Putamen (tissue), 1 donor: Measurements from ENCODE around the gene PCSK6.
"Not testable (repeated sequence)": the region's sequence is repeated elsewhere in the genome, so short reads cannot be mapped to it uniquely, and the experiment has no call there.

Experiments used
- DNase-seq: peaks from one replicate; pipeline ENCODE4 v3.0.0-alpha.2; 2016; ENCODE audit warnings: low spot score

The PCSK6 gene

DNA sequence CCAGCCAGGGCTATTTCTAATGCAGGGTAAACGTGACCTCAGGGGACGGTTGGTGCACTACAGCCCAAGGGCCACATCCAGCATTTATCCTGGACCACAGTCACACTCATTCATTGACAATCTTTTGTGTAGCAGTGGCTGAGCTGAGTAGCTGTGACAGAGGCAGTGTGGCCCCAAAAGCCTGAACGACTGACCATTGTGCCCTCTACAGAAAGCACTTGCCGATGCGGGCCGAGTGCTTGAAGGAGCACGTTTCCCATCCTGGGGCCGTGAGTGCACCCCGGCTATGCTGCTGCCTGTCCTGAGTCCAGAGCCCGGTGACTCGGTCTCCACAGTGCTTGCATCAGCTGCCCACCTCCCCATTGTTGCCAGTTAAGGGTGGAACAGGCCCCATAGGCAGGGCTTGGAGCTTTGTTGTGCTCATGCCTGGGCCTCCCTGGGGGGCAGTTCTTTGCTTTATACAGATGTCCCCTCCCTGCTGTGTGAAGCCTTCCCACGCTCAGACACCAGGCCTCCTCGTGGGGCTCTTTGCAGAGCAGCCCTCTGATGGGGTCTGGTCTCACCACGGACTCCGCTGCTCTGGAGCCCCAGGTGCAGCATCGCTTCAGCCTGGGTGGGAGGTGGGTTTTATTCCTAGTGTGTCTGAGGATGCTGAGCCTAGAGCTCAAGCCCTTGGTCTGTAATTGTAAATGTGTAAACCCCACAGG, 181.5 kb downstream of the PCSK6 start:
- no peak for DNase-seq

DNA sequence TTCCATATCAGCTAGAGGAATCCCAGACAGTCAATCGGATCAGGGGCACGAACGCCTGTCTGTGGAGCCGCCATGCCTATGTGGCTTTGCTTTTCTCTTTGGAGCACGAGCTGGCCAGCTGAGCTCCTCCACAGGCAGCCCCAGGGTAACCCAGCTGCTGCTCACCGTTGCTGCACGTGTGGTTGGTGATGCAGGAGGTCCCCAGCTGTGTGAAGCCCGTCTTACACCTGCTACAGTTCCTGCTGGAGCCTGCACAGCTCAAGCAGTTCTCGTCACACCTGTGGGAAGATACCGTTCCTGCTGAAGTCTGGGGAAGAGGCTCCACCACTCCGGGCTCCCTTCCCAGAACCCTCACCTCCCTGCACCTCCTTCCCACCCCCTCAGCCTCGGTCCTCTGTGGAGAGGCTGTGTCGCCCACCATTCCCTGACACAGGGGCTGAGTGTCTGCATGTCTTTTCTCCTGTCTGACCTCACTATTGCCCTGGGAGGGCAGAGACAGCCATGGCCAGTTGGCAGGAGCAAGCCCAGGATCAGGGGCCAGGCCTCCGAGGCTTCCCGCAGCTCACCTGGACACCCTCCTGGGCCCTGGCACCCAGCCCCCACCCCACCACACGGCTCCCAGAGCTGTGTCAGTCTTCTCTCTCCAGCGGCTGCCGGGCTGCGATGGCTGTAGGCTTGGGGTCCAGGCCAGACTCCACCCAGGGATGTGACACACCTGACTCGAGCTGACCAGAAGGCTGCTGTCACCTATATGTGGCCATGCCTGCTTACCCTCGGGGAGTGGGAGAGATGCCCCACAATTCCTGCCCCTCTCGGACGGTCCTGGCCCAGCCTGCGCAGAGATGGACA, 182.2 kb downstream of the PCSK6 start:
- no peak for DNase-seq

DNA sequence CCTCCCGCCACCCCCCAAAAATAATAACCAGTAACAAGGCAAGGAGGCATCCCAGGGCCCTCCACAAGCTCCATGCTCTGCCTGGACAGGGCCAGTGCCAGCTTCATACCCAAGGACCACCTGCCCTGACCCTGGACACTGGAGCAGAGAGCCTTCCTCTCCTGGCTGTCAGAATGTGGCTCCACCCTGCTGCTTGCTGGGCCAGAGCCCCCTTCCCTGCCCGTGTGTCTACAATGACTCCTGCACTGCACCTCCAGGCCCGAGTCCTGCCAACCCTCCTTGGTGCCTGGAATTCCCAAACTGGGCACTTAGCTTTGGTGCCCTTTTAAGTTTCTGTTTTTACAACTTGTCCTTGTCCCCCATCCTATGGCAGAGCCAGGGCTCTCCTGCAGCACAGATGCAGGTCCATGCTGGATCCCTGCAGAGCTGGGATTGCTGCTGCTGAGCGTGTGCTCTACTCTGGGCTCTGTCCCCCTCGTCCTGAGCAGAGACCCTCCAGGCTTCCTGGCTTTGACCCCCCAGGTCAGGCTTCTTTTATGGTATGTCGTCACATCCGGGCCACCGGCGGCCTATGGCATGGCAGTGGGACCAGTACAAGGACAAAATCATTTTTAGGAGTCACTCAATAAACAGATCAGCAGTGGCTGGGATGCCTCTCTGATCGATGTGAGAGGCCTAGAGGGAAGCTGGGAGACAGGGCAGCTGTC, 183.0 kb downstream of the PCSK6 start:
- no peak for DNase-seq

DNA sequence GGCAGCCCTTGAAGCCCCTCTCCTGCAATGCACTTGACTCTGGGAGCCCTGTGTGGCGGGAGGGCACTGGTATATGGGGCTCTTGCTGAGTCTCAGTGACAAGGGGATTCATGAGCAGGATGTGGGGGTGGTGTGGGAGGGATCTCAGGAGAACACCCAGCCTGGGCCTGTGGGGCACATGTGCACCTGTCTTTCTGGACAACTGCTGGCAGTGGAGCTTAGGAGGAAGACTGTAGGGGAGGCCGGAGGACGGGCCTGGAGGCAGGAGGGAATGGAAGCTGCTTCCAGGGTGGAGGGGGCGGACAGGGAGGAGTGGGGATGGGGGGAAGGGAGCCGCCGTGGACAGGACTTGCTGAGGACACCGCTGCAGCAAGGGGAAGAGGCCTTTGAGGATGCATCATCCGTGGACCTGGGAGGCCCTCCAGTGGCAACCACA, 183.7 kb downstream of the PCSK6 start:
- DNase-seq: no peak

DNA sequence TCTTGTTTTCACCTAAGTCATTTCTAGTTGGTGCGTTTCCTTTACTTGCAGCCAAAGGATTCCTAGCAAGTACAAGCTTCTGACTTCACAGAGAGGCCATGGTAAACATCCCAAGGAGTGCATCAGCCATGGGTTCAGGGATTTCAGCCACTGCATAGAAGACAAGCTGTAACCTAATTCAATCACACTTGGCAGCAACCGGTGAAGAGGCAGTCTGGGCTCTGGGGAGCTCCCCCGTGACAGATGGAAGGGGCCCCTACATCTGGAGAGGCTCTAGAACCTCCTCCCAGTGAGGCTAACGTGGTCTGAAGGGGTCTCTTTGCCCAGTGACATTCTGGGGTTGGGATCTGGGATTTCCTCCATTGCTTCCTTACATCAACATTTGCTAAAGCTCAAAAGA, 186.1 kb downstream of the PCSK6 start:
- no peak for DNase-seq

DNA sequence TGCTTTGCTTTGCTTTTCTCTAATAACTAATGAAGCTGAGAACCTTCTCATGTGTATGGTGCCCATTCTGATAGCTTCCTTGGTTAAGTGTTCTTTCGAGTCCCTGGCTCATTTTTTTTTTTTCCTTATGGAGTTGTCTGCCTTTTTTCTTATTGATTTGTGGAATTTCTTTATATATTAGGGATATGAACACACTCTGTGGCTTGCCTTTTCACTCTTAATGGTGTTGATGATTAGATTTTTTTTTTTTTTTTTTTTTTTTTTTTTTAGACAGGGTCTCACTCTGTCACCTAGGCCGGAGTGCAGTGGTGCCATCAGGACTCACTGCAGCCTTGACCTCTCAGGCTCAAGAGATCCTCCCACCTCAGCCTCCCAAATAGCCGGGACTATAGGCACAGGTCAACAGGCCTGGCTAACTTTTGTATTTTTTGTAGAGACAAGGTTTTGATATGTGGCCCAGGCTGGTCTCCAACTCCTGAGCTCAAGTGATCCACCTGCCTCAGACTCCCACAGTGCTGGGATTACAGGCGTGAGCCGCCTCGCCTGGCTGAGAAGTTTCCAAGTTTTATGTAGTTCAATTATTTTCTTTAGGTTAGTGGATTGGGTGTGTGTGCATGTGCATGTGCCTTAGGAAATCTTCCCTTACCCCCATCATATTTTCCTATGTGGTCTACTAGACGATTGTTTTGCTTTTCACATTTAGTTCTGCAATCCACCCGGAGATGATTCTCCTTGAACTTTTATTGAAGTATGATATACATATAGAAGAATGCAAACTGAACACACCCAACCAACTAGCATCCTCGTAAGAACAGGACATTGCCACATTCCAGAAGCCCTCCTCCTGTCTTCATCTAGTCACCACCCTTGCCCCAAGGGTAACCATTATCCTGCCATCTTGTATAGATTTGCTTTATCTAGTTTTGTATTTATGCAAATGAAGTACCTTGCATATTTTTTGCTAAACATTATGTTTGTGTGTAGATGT, 192.8 kb downstream of the PCSK6 start:
- DNase-seq: no peak

DNA sequence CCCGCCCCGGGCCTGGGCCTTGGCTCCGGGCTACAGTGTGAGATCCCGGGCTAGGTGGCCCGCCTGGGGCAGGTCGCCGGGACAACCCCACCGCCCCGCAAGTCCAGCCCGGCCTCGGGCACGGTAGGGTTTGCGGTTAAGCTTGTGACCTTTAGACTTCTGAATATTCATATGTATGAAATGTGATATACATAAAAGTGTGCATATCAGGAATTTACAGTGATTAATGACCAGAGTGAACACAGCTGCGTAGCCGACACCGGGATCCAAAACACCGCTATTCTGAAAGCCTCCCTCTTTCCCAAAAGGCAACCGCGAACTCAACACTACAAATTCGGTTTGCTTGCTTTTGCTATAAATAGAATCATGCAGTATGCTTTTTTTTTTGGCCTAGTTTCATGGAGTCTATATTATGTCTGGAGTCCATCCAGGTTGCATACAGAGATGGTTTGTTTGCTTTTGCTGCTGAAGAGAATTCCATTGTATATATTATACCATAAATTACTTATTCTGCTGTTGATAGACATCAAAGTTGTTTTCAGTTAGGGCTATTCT, 193.8 kb downstream of the PCSK6 start:
- no peak for DNase-seq

DNA sequence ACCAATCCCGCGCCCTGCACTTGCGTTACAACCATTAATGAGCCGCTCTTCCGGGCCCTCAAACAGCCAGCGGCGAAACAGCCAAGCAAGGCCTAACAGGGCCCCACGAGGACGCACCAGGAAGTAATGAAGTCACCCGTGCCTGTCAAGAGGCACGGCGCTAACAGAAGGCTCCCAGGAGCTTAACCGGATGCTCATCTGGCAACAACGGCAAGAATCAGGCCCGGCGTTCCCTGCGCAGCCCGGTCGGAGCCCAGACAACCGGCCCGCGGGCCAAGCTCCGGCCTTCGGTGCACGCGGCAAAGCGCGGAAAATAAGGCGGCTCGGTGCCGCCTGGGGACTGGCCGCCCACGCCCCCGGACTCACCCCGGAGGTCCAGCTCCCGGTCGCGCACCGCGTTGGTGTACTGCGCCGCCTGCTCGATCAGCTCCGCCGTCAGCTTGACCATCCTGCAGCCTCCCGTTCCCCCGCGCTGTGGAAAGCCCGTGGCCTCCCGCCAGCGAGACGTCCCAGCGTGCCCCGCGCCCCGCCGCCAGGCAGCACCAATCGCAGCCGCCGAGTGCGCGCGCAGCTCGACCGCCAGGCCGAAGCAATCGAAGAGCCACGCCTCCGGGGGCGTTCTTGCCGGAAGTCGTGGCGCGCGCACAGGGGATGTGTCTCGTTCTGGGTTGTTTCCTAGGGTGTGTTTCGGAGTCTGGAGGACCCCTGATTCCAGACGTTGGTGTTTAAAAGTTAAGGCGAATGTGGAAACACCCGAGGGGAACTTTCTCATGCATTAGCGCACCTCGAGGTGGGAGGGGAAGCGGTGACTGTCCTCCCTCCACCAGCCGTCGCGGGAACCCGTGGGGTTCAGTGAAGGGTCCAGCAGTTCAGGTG, 194.5 kb downstream of the PCSK6 start, which contains the start of gene SNRPA1:
TSS of gene SNRPA1 (minus strand) at position 518 of the 876 bp plus-strand sequence. CDS start at position 448, 70 bp downstream.
- peak; percentile 91 for DNase-seq

DNA sequence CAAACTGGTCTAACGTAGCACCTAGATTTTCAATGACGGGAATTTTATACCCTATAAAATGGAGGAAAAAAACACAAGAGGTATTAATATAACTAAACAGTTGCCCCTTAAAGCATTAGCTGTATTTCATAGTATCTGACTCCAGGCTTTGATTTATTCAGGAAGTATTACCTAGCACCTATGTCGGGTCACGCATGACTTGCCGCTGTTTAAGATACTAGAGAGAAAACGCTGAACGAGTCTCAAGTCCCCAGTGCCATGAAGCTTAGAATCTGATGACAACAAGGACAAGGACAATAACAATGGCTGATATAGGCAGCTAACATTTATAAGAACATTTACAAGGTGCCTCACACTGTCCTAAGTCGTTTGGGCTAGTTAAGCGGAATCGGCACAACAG, 196.4 kb downstream of the PCSK6 start:
- DNase-seq: no peak

DNA sequence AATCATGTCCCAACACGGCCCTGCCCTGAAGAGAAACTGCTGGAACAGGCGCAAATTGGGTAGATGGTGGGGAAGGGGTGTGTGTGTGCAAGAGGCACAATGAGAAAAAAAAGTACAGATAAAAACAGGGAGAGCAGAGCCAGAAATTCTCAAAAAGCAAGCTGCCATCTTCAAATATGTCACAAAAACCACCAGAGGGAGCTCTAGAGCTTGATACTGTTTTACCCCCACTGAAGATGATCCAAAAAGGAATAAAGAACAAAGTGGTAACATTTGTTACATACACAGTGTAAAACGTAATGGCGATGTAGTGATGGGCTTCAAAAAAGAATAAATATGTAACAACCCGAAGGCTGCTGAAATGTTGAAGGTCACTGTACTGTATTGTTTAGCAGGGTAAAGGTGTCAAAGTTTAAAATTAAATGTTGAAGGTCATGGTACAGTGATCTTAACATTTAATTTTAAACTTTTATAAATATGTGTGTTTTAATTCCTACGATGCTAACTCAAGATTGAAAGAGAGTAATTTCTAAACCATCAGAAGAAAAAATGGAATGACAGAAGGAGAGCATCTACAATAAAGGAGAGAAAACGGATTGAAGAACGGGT, 200.5 kb downstream of the PCSK6 start:
- DNase-seq: no peak

DNA sequence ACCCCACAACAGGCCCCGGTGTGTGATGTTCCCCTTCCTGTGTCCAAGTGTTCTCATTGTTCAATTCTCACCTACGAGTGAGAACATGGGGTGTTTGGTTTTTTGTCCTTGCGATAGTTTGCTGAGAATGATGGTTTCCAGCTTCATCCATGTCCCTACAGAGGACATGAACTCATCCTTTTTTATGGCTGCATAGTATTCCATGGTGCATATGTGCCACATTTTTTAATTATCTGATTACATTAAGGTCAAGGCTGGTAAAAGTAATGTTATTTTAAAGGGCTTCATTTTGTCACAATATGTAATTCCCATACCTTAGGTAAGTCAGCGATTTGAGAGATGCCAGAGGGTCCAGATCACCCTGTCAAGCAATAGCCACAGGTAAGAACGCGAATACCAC, 202.2 kb downstream of the PCSK6 start:
- not testable (repeated sequence) for DNase-seq

DNA sequence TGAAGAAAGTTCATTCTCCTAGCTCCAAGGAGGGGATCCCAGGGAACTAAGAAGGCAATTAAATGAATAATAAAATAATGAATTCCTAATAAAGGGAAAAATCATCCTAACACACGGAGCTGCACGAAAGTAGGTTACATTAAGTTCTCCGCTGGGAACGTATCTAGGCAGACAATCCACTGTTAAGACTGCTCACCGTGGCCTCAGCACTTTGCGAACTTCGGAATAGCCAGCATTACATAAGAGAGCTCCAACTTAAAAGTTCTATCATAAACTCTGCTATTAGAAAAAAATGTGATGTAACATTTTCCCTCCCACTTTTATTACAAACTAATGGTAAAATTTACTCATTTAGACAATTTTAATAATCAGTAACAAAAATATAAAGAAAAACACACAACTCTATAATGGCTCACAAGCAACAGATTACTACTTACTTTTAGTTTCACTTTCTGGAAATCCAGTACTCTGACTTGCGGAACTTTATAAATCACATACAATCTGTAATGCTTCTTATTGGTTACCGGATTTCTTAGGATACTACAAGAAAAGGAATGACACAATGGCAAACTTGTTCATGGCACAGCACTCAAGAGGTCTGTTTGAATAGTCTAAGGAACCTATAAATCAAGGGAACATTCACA, 202.9 kb downstream of the PCSK6 start:
- DNase-seq: no peak

DNA sequence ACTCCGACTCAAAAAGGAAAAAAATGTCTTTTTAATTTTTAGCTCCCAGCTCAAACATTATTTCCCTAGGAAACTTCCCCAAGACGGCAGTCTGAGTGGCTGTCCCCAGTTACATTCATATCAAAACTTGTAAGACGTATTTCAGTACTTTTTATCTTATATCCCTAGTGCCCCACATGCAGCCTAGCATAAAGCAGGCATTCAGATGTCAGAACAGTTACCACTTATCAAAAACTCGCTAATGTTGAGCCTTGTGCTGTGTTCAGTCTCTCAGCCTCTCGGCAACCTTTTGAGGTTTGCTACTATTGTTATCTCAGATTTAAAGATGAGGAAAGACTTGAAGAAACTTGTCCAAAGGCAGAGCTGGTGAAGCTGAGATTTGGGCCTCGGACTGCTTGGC, 205.6 kb downstream of the PCSK6 start:
- no peak for DNase-seq

DNA sequence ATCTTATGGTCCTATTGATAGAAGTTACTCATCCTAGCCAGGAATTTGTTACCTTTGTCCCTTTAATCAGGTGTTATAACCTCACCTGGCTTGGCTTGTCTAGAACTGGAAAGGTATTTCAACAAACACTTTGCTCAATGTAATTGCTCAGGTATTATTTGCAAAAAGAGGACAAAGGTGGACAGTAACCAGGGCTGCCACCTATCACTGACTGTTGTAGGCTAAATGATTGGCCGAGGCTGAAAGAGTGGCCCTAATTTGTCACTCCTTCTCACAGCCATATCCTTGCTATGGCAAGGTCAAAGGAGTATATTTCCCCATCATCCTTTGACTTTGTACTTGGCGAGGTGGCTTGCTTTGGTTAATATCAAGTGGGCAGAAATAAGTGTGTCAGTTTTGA, 209.5 kb downstream of the PCSK6 start:
- no peak for DNase-seq

DNA sequence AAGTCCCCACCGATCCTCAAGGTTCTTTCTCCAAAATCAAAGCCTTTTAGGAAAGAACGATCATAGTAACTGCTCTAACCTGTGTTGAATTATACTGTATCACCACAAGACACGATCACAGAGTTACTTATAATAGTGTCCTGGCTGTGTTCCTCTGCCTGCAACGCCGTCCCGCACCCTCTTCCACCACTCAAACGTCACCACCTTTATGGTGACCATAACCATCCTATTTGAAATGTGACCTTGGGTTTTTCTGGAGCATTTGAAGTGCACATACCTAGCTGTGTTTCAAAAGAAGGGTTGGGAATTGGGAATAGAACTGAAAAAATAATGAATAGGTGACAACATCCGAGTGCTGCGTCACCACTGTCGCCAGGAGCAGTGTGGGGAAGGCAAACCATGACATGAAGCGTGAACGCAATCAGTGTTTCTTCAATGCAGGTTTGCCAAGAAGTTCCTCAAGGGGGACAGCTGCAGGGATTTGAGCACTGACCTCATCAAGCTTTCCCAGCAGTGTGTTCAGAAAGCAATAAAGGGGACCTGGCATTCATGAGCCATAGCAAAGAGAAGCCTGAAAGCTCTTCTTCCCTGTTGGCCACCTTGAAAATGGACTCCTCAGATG, 211.5 kb downstream of the PCSK6 start:
- no peak for DNase-seq

DNA sequence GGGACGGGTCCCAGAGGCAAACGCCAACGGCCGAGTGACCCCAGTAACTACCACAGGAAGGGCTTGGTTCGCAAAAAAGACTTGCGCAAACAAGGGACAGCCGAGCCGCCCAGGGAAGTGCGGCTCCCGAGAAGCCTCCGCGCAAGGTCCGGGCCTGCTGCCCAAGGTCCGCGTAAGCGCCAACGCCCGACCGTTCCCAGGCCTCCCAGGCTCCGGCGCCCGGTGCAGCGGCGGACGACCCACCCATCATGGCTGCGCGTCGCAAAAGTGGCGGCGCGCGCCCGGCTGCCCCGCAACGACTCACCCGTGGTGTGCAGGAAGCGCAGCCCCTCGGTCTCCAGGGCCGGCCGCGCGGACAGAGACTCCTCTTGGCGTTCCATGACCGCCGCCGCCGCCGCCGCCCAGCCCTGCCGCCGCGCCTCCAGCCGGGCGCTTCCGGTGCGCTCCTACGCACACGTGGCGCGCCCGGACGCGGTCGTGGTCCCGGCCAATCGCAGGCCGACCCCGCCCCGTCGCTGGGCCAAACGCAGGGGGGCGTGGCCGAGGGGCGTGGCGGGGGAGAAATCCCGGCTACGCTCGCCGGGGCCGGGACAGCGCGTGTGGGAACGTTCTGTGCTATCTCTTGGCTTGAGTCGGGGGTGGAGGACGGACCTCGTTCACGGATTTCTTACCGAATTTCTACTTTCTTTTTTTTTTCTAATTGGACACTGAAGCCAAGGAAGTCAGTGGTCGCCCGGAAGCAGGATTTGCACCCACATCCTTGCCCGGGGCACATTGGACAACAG, 212.3 kb downstream of the PCSK6 start, which contains the start of gene SELENOS:
TSS of gene SELENOS (minus strand) at position 448 of the 785 bp plus-strand sequence. CDS start at position 380, 68 bp downstream.
- peak; percentile 87 for DNase-seq

DNA sequence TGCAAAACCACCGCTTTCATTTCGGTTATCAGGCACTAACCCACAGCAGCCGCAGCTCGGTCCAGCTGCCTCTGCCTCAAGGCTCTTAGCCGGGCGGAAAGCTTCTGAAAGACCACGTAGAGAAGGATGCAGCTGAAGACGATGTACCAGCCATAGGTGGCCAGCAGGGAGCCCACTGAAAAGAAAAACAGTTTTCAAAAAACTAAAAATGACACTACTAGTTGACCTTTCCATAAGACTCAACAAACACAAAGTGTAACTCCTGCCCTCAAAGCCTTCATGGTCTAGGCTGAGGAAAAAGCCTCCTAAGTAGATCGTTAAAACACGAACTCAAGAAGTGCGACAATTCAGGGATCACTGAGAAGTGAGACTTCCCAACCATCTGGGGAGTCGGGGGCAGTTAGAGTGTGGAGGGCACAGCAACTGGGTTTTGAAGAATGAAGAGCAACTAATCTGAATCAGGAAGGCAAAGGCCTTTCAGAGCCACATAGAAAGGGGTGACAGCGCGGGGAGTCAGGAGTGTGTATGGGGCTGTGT, 212.9 kb downstream of the PCSK6 start:
- no peak for DNase-seq
